Coronary artery (tissue), 2 donors: ENCODE measurements around the gene ANKRD11.
"Not testable (repeated sequence)": the region's sequence is repeated elsewhere in the genome, so short reads cannot be mapped to it uniquely, and the experiment has no call there.

ENCODE experiments used
- DNase-seq: peaks from one replicate; pipeline ENCODE4 v3.0.0-alpha.2; 2017; ENCODE audit warnings: low spot score
- H3K27ac ChIP-seq, 2 donors: fragments of 200-600 bp; sonication (generic); one replicate each; pipeline ENCODE4 v1.5.1; 2016 to 2019
- H3K4me3 ChIP-seq: fragments of 200-600 bp; sonication (generic); 2 replicates; pipeline ENCODE4 v1.5.1; 2016; ENCODE audit warnings: mild to moderate bottlenecking, moderate library complexity
- CTCF ChIP-seq: fragments of 200-600 bp; sonication (generic); IDR thresholded peaks from one replicate; pipeline ENCODE4 v1.5.1; 2019; ENCODE audit warnings: antibody characterized with exemption

Gene ANKRD11

GRCh38 chr16:89366561-89367537 lies 123.5 kb downstream of the ANKRD11 start:
- TF ChIP-seq CTCF = no peak
- Histone ChIP-seq H3K4me3 (no peak overlapping the region), H3K27ac (no peak overlapping the region)
- no peak for DNase-seq

- H3K27ac ChIP-seq = no peak overlapping the region
- H3K4me3 ChIP-seq = no peak overlapping the region
- no peak for DNase-seq
- no peak for TF ChIP-seq CTCF
Measured at GRCh38 chr16:89365996-89366395, 124.4 kb downstream of the ANKRD11 start.

- Histone ChIP-seq H3K27ac (no peak overlapping the region), H3K4me3 (no peak overlapping the region)
- no peak for DNase-seq
- TF ChIP-seq CTCF = no peak
Measured at GRCh38 chr16:89365044-89365467, 125.3 kb downstream of the ANKRD11 start.

- no peak for TF ChIP-seq CTCF
- DNase-seq = no peak
- Histone ChIP-seq H3K27ac (no peak overlapping the region), H3K4me3 (no peak overlapping the region)
Measured at GRCh38 chr16:89364606-89365005, 125.8 kb downstream of the ANKRD11 start.

GRCh38 chr16:89363621-89364393 lies 126.6 kb downstream of the ANKRD11 start:
- no peak overlapping the region for H3K27ac ChIP-seq
- H3K4me3 ChIP-seq = no peak overlapping the region
- DNase-seq = no peak
- TF ChIP-seq CTCF = no peak

- not testable (repeated sequence) for H3K4me3 ChIP-seq, DNase-seq, H3K27ac ChIP-seq
Measured at GRCh38 chr16:89362540-89363223, 127.7 kb downstream of the ANKRD11 start.
